ENCODE data around the gene SCAMP5.

Gene SCAMP5

DNA sequence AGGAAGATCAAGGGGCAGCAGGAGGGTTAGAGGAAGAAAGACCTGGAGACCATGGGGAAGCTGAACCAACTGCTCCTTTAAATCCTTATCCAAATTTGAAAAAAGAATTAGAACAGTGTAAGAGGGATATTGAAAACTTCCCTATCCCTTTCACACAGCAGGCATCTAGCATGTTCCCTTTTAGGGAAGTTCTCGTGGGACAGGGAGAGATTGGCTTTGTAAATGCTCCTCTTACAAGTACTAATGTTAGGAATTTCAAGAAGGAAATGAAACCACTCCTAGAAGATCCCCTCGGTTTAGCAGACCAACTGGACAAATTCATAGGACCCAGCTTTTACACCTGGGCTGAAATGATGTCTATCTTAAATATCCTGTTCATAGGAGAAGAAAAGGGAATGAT, 69.5 kb downstream of the SCAMP5 start:
- ATAC-seq (replicated peaks) (no peak), DNase-seq (no peak)
- H3K27me3 Mint-ChIP-seq = no peaks in the 10 kb centered on the region

DNA sequence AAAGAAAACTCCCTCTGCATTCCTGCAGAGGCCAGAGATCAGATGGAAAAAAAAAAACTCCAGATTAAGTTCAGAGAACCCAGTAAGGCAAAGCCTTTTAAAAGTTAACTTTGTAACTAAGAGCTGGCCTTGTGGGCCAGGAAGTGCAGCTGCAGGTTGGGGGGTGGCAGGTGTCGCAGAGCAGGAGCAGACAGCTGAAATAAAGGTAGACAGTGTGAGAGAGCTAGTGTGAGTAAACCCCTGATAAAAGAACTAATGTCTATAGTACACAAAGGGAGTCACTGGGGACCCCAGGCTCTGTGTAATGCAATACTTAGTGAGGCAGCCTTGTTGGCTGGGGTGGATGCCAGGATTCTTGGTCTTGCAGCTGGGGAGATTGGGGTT, 70.1 kb downstream of the SCAMP5 start:
- DNase-seq (no peak), ATAC-seq (replicated peaks) (peak; percentile 65)
- H3K27ac Mint-ChIP-seq = peak overlapping the region; percentile 22 to 77
- H3K9me3 Mint-ChIP-seq = no peaks in the 10 kb centered on the region
- peak overlapping the region; percentile 2 to 45 for H3K4me3 Mint-ChIP-seq
- peaks cover 25 to 36% of the 10 kb centered on the region in 2 donors for H3K4me1 Mint-ChIP-seq (ENCODE audit: low read depth in 2 of 2)
- no peaks in the 10 kb centered on the region for H3K27me3 Mint-ChIP-seq
- peaks cover 9% of the 10 kb centered on the region for H3K36me3 Mint-ChIP-seq (ENCODE audit: insufficient read depth)

More for the DNA sequence above, 69.5 kb downstream of the SCAMP5 start:
- no peak overlapping the region for H3K4me3 Mint-ChIP-seq
- peaks cover 25 to 36% of the 10 kb centered on the region in 2 donors for H3K4me1 Mint-ChIP-seq (ENCODE audit: low read depth in 2 of 2)
- peak overlapping the region in 1 of 2 donors; percentile 77 for H3K27ac Mint-ChIP-seq
- H3K36me3 Mint-ChIP-seq (ENCODE audit: insufficient read depth) = peaks cover 9% of the 10 kb centered on the region
- H3K9me3 Mint-ChIP-seq = no peaks in the 10 kb centered on the region

DNA sequence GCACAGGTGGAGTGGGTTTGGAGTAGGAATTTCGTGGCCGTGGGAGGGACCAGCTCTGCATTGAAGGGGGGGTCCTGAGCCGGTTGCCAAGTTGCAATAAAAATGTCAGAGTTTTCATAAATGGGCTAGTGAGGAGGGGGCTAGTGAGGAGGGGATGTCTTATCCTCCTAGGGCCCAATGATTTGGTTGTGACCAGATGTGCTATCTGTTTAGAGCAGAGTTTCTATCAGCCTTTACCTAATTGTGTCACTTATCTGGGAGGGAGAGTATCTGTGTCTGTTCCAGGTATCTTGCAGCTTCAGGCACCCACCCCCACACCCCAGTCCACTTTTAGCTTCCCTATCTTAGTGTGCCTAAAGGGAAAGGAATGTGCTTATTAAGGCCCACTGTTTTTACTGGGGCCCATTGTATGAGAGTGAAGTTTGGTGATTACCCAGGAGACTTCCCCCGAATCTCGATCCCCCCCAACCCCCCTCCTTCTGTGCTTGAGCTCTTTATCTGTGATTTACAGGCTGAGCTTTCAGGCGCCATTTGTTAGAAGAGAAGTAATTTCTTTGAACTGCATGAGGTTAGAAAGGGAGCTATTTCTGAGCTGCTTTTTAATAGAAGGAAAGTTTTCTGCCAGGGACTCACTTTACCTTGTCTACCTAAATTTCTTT, 70.6 kb downstream of the SCAMP5 start:
- ATAC-seq (replicated peaks) (no peak), DNase-seq (no peak)
- H3K27ac Mint-ChIP-seq = peak overlapping the region; percentile 22 to 77
- peaks cover 25 to 36% of the 10 kb centered on the region in 2 donors for H3K4me1 Mint-ChIP-seq (ENCODE audit: low read depth in 2 of 2)
- H3K36me3 Mint-ChIP-seq (ENCODE audit: insufficient read depth) = peaks cover 9% of the 10 kb centered on the region
- peak overlapping the region; percentile 78 to 84 for H3K4me3 Mint-ChIP-seq
- no peaks in the 10 kb centered on the region for H3K27me3 Mint-ChIP-seq
- no peaks in the 10 kb centered on the region for H3K9me3 Mint-ChIP-seq

DNA sequence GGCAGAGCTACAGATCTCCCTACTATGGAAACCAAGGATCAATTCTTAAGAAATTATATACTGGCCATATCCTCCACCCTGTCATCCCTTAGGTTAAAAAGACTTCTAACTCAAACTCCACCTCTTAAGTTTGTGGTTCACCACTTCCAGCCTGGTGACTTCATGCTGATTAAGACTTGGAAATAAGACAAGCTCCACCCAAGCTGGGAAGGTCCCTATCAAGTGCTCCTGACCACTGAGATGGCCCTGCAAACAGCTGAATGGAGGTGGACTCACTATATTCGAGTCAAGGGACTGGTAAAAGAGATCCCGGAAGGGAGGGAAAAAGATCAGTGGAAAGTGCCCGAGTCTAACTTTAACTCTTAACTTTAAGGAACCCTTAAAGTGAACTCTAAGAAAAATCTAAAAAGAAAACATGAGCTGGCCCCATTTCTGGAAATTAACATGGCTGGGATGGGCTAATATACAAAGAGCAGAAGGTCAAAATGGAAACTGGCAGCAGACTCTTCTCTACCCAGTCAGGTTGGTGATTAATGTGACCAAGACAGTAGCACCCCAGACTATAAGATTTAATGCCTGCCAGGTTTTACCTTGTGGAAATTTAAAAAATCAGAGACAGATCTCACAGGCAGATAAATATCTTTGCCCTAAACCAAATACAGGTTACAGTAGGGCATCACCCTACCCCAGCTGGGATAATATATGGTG, 71.9 kb downstream of the SCAMP5 start:
- H3K27ac Mint-ChIP-seq = peak overlapping the region; percentile 77 to 88
- ATAC-seq (replicated peaks) (peak; percentile 72), DNase-seq (peak in 1 of 3 experiments; percentile 23)
- H3K4me3 Mint-ChIP-seq = peak overlapping the region; percentile 78 to 84
- H3K9me3 Mint-ChIP-seq = no peaks in the 10 kb centered on the region
- no peaks in the 10 kb centered on the region for H3K27me3 Mint-ChIP-seq
- peaks cover 25 to 36% of the 10 kb centered on the region in 2 donors for H3K4me1 Mint-ChIP-seq (ENCODE audit: low read depth in 2 of 2)
- H3K36me3 Mint-ChIP-seq (ENCODE audit: insufficient read depth) = peaks cover 9% of the 10 kb centered on the region

DNA sequence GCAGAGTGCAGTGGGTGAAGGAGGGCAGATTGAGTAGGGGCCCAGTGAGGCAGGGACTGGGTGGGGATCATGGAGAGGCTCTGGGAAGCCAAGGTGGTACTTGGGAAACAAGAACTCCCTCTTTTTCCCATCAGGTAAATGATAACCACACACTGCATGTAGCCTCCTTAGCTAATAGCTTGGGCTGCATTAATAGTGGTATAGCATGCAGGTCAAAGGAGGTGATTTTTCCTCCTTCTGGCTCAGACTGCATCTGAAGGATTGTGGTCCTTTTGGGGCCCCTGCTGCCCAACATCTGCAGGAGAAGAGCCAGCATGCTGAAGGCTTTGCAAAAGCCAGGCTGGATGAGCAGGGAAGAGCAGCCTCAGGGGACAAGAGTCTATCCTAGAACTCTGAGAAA, 73.4 kb downstream of the SCAMP5 start:
- peak overlapping the region in 1 of 2 donors; percentile 54 for H3K27ac Mint-ChIP-seq
- H3K36me3 Mint-ChIP-seq (ENCODE audit: insufficient read depth) = peaks cover 9% of the 10 kb centered on the region
- ATAC-seq (replicated peaks) (no peak), DNase-seq (no peak)
- H3K27me3 Mint-ChIP-seq = no peaks in the 10 kb centered on the region
- peaks cover 25 to 36% of the 10 kb centered on the region in 2 donors for H3K4me1 Mint-ChIP-seq (ENCODE audit: low read depth in 2 of 2)
- no peak overlapping the region for H3K4me3 Mint-ChIP-seq
- H3K9me3 Mint-ChIP-seq = no peaks in the 10 kb centered on the region

DNA sequence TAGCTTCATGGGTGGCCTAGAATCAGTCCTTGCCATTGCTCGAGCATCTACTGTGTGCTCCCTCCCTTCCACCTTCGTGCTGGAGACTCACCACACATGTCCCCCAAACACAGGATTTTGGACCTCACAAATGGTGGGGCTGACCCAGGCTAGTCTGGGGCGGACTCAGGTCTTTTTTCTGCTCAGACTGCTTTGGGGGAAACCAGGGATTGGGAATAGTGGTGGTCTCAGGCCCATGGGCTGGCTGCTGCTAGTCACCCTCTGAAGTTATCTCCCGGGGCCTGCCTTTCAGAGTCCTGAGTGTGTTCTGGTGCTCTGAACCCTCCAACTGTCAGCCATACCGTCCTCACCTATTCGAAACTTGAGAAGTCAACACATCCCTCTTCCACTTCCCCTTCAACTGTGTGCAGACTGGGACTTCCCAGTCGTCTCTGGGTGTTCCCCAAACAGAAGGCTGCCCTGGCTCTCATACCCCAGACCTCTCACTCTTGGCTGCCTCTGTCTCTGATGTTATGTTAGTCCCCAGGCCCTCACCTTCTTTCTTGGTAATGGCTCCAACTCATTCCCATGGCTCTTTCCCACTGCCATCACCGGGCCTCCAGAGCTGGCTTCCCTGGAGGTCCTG, 74.0 kb downstream of the SCAMP5 start:
- peak overlapping the region in 1 of 2 donors; percentile 54 for H3K27ac Mint-ChIP-seq

DNA sequence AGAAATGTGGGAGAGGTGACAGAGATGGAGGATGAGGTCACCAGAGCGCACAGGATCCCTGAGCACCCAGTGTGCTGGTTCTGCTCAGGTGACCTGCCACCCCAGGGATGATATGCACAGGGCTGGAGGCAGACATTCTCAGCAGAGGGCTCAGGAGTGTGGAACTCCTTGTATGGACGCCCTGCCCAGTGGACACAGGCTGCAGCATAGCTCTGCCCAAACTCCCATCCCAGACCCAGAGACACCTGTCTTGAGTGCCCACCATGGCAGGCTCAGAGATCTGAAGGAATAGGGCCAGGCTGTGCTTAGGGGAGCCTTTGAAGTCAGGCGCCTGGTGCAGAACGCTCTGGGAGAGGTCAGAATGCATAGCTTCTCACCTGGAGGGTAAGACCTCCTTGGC, 75.3 kb downstream of the SCAMP5 start:
- Mint-ChIP-seq H3K9me3 (peaks cover 0 to 3% of the 10 kb centered on the region in 2 donors), H3K4me3 (no peak overlapping the region), H3K27me3 (no peaks in the 10 kb centered on the region), H3K36me3 (ENCODE audit: insufficient read depth) (peaks cover 5% of the 10 kb centered on the region), H3K4me1 (ENCODE audit: low read depth in 2 of 2) (peaks cover 17 to 26% of the 10 kb centered on the region in 2 donors), H3K27ac (peak overlapping the region in 1 of 2 donors; percentile 33)
- ATAC-seq (replicated peaks) (no peak), DNase-seq (no peak)

More for the DNA sequence above, 74.0 kb downstream of the SCAMP5 start:
- ATAC-seq (replicated peaks) (peak; percentile 51), DNase-seq (no peak)
- peaks cover 9% of the 10 kb centered on the region for H3K36me3 Mint-ChIP-seq (ENCODE audit: insufficient read depth)
- no peaks in the 10 kb centered on the region for H3K27me3 Mint-ChIP-seq
- H3K4me3 Mint-ChIP-seq = no peak overlapping the region
- peaks cover 25 to 36% of the 10 kb centered on the region in 2 donors for H3K4me1 Mint-ChIP-seq (ENCODE audit: low read depth in 2 of 2)
- H3K9me3 Mint-ChIP-seq = no peaks in the 10 kb centered on the region

Data from effector memory CD8-positive, alpha-beta T cell (primary cell).